HG02798 (cell line): Measurements from ENCODE around the gene RD3L.
"Not testable (repeated sequence)": the region's sequence is repeated elsewhere in the genome, so short reads cannot be mapped to it uniquely, and the experiment has no call there.

Experiments
- ATAC-seq: cut with Tn5 transposase; IDR thresholded peaks from one replicate; pipeline ENCODE4 v1.9.1; 2021; ENCODE audit warnings: mild to moderate bottlenecking; ENCODE audit not compliant: unreplicated experiment, poor library complexity

RD3L gene

GRCh38 chr14:103941973-103942736 is at the start of gene RD3L:
Gene RD3L (minus strand): TSS chr14:103942529. CDS start chr14:103941695, 834 bp downstream.
- no peak for ATAC-seq

GRCh38 chr14:103989964-103990363 is 47.6 kb upstream of the RD3L start:
- no peak for ATAC-seq

- no peak for ATAC-seq
These were observed 46.7 kb upstream of the RD3L start for GRCh38 chr14:103989034-103989433.

- ATAC-seq = no peak
These were observed 41.9 kb upstream of the RD3L start for GRCh38 chr14:103984196-103984595.

- ATAC-seq = not testable (repeated sequence)
These were observed 38.4 kb upstream of the RD3L start for GRCh38 chr14:103980623-103981238.

- ATAC-seq = no peak
These were observed 32.2 kb upstream of the RD3L start for GRCh38 chr14:103974575-103974974.

- no peak for ATAC-seq
These were observed 31.0 kb upstream of the RD3L start for GRCh38 chr14:103973354-103973753.

- ATAC-seq = no peak
These were observed 27.6 kb upstream of the RD3L start for GRCh38 chr14:103969961-103970360.

GRCh38 chr14:103966631-103967030 is 24.3 kb upstream of the RD3L start:
- no peak for ATAC-seq

GRCh38 chr14:103961928-103962578 is 19.7 kb upstream of the RD3L start:
- ATAC-seq = no peak

GRCh38 chr14:103960457-103961055 is 18.2 kb upstream of the RD3L start:
- no peak for ATAC-seq

GRCh38 chr14:103949131-103949790 is 6.9 kb upstream of the RD3L start:
- no peak for ATAC-seq

GRCh38 chr14:103948442-103948841 is 6.1 kb upstream of the RD3L start:
- no peak for ATAC-seq

GRCh38 chr14:103946975-103947374 is 4.6 kb upstream of the RD3L start:
- no peak for ATAC-seq

- no peak for ATAC-seq
These were observed 1.3 kb upstream of the RD3L start for GRCh38 chr14:103943673-103944072.

- no peak for ATAC-seq
These were observed 867 bp downstream of the RD3L start for GRCh38 chr14:103941462-103941861.

GRCh38 chr14:103935102-103935501 is 7.2 kb downstream of the RD3L start:
- no peak for ATAC-seq

- ATAC-seq = no peak
These were observed 9.4 kb downstream of the RD3L start for GRCh38 chr14:103932791-103933490.

- no peak for ATAC-seq
These were observed 10.9 kb downstream of the RD3L start for GRCh38 chr14:103931422-103931821.

GRCh38 chr14:103930051-103930604 is 12.2 kb downstream of the RD3L start:
- no peak for ATAC-seq
